Measurements from ENCODE around the gene DLEU7. TPM values are rescaled to one million over a fixed set of nuclear protein-coding genes. Genes with fewer than 3 reads are reported as not detected.

Gene DLEU7
- total RNA-seq, 1 donor: under 0.01 TPM

DNA sequence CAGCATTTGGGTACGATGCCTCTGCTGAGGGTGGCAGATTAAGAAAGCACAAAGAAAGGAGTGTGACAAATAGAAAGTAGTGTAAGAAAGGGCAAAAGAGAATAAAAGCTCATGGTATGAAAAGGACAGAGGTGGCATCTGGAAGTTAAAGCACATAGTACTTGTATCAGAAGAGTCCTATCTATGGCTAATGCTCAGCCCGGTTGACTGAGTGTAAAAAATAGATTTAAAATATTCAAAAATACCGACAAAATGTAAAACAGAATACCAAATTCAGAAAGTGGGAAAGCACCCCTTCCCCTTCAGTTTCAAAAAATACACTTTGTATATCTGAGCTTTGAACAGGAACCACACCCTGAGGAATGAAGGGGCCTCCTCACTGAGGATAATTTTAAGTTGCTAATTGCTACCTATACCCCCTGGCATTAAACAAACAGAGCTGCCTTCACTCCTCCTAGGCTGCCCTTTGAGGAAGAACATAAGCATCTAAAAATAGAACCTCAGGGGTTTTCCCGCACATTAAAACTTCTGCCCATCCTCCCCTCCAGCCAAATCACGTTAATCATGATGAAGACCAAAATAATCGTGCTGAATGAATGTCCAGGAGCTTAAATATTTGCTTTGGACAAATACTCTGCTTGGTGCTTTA lies 43.3 kb downstream of the DLEU7 start:
- DNase-seq (ENCODE audit: low read depth): no peak
- H3K4me3 ChIP-seq (ENCODE audit: low read depth, low read length): no peak overlapping the region
- TF ChIP-seq, protein P1, sequence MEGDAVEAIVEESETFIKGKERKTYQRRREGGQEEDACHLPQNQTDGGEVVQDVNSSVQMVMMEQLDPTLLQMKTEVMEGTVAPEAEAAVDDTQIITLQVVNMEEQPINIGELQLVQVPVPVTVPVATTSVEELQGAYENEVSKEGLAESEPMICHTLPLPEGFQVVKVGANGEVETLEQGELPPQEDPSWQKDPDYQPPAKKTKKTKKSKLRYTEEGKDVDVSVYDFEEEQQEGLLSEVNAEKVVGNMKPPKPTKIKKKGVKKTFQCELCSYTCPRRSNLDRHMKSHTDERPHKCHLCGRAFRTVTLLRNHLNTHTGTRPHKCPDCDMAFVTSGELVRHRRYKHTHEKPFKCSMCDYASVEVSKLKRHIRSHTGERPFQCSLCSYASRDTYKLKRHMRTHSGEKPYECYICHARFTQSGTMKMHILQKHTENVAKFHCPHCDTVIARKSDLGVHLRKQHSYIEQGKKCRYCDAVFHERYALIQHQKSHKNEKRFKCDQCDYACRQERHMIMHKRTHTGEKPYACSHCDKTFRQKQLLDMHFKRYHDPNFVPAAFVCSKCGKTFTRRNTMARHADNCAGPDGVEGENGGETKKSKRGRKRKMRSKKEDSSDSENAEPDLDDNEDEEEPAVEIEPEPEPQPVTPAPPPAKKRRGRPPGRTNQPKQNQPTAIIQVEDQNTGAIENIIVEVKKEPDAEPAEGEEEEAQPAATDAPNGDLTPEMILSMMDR (IDR thresholded peaks at IDR 0.05; ENCODE audit: insufficient read depth, low read length): no peak

DNA sequence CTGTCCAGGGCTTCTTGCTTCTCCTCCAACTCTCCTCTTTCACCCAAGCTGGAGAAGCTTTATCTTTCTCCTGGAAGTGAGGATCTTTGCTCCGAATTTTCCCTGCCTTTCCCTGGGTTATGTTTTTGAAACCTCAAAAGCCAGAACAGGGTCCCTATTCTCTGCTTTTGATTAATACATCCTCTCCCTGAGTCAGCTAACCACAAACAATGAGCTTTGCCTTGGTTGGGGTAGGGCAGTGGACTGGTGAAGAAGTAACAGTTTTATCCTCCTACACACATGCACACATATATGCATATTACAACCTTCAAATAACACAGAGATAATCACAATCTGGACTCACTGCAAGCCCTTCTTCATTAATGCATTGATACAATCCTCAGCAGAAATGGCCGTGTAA lies 44.6 kb downstream of the DLEU7 start:
- TF ChIP-seq, protein P1 (IDR thresholded peaks at IDR 0.05; ENCODE audit: insufficient read depth, low read length): no peak
- DNase-seq (ENCODE audit: low read depth): peak; percentile 65
- no peak overlapping the region for H3K4me3 ChIP-seq (ENCODE audit: low read depth, low read length)

DNA sequence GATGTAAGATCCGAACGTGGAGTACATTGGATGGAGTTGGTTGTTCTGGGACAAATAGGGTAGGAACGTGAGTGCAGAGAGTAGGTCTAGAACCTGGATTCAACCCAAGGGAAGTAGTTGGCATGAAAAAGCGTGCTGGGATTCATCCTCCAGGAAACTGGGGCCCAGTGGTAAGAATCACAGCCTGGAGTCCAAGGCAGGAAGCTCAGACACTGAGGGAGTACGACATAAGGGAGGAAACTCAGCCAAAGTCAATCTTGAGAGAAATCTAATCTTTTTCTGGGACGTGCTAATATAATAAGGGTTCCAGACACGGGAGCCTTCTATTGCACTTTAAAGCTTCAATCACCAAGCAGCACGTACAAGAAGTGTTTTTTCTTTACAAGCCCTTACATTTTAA lies 46.4 kb downstream of the DLEU7 start:
- no peak overlapping the region for H3K4me3 ChIP-seq (ENCODE audit: low read depth, low read length)
- TF ChIP-seq, protein P1 (IDR thresholded peaks at IDR 0.05; ENCODE audit: insufficient read depth, low read length): no peak
- DNase-seq (ENCODE audit: low read depth): peak; percentile 52

DNA sequence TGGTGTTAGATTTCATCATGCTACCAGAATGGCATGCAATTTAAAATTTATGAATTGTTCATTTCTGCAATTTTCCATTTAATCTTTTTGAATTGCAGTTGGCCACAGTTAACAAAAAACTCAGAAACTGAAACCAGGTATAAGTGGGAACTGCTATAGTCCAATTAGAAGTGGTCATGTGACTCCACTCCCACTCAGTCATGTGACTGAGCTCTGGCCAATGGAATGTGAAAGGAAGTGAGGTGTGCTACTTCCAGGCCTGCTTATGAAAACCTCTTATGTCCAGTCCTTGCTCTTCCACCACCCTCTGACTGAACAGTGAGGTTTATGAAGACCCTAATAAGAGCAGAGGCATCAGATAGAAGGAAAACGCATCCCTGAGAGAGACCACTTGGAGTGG lies 47.0 kb downstream of the DLEU7 start:
- TF ChIP-seq, protein P1 (IDR thresholded peaks at IDR 0.05; ENCODE audit: insufficient read depth, low read length): no peak
- no peak overlapping the region for H3K4me3 ChIP-seq (ENCODE audit: low read depth, low read length)
- DNase-seq (ENCODE audit: low read depth): no peak

DNA sequence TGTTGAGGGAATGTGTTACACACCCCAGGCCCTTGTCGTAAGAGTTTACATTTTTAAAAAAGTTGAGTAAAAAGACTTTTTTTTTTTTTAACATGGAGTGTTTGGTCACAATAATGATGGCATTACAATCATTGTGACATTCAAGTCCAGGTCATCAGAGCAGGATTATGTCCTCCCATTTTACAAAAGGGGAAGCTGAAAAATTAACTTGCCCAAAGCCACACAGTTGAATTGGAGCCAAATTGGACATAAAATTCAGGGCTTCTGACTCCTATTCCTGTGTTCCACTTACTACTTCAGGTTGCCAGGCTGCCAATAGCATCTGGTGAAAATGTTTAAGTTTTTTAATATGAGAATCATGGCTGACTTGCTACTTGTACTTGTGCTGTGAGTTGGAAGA lies 49.3 kb downstream of the DLEU7 start:
- DNase-seq (ENCODE audit: low read depth): no peak
- TF ChIP-seq, protein P1 (IDR thresholded peaks at IDR 0.05; ENCODE audit: insufficient read depth, low read length): no peak
- H3K4me3 ChIP-seq (ENCODE audit: low read depth, low read length): no peak overlapping the region

DNA sequence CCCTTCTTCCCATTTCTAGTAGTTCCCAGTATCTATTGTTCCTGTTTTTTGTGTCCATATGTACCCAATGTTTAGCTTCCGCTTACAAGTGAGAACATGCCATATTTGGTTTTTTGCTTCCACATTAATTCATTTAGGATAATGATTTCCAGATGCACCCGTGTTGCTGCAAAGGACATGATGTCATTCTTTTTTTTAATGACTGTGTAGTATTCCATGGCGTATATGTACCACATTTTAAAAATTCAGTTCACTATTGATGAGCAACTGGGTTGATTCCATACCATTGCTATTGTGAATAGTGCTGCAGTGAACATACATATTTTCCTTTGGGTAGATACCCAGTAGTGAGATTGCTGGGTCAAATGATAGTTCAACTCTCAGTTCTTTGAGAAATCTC lies 50.5 kb downstream of the DLEU7 start:
- TF ChIP-seq, protein P1 (IDR thresholded peaks at IDR 0.05; ENCODE audit: insufficient read depth, low read length): no peak
- no peak for DNase-seq (ENCODE audit: low read depth)
- H3K4me3 ChIP-seq (ENCODE audit: low read depth, low read length): no peak overlapping the region
